Upper lobe of left lung (tissue), 6 donors: Measurements from ENCODE around the gene CDC42BPG. TPM values are rescaled to one million over a fixed set of nuclear protein-coding genes. Genes with fewer than 3 reads are reported as not detected.

Experiments
- ATAC-seq, 2 donors: fragments of 200-7000 bp; cut with Tn5 transposase; one replicate each; pipeline ENCODE4 v1.9.1; 2022; ENCODE audit warnings: mild to moderate bottlenecking in 2 of 2, moderate library complexity in 2 of 2; ENCODE audit not compliant: low FRiP score in 2 of 2
- DNase-seq, 2 donors: peaks; one replicate each; pipeline ENCODE4 v3.0.0-alpha.2; 2019 to 2020
- H3K27ac ChIP-seq, 4 donors: fragments of 200-600 bp; sonication (generic); one replicate each; pipeline ENCODE4 v1.5.1; 2016 to 2019
- H3K27me3 ChIP-seq, 4 donors: fragments of 200-600 bp; sonication (generic); one replicate each; pipeline ENCODE4 v1.5.1; 2017 to 2019
- H3K36me3 ChIP-seq, 4 donors: fragments of 200-600 bp; sonication (generic); one replicate each; pipeline ENCODE4 v1.5.1; 2016 to 2019
- H3K4me1 ChIP-seq, 4 donors: fragments of 200-600 bp; sonication (generic); one replicate each; pipeline ENCODE4 v1.5.1; 2018 to 2019
- H3K4me3 ChIP-seq, 4 donors: fragments of 200-600 bp; sonication (generic); one replicate each; pipeline ENCODE4 v1.5.1; 2017 to 2019; ENCODE audit warnings: mild to moderate bottlenecking in 2 of 4, moderate library complexity in 1 of 4
- H3K9me3 ChIP-seq, 4 donors: fragments of 200-600 bp; sonication (generic); one replicate each; pipeline ENCODE4 v1.5.1; 2018 to 2019
- EP300 ChIP-seq, 4 donors: sonication (generic); formaldehyde crosslinking; IDR thresholded peaks; one replicate each; pipeline ENCODE4 v1.5.1; 2017; ENCODE audit warnings: antibody characterized with exemption in 4 of 4, control low read depth in 2 of 4
- POLR2A ChIP-seq, 4 donors: fragments of 450-650 bp; IDR thresholded peaks; one replicate each; pipeline ENCODE4 v1.5.1; 2016 to 2017; ENCODE audit warnings: antibody characterized with exemption in 4 of 4, mild to moderate bottlenecking in 2 of 4
- POLR2AphosphoS5 ChIP-seq, 2 donors: sonication (generic); formaldehyde crosslinking; IDR thresholded peaks; one replicate each; pipeline ENCODE4 v1.5.1; 2017; ENCODE audit warnings: antibody characterized with exemption in 2 of 2
- WGBS, 2 donors: methylation state at CpG; one replicate each; pipeline ENCODE4 v1.1.5; 2017 to 2018; 5-methylcytosine and 5-hydroxymethylcytosine counted together
- total RNA-seq, 6 donors: library from RNA; depleted of rRNA in 4 of 6; stranded (reverse); fragments of >200 nt in 4 of 6; gene quantifications; one replicate each; pipeline versions ENCODE4 v1.1.0 to v1.2.1, GENCODE V29; 2016 to 2021
- TF ChIP-seq, protein P1 (sequence below), 6 experiments: fragments of 450-650 bp in 4 of 6; fragments of 200-600 bp in 2 of 6; sonication (generic) in 2 of 6; IDR thresholded peaks; one replicate each; pipeline ENCODE4 v1.5.1; 2016 to 2019; ENCODE audit warnings: antibody characterized with exemption in 6 of 6
- donor health status: DM: no; HTN: no; CAD: no; lungs with moderate emphysema.
- donor health status: DM: no; HTN: yes; CAD: no; lungs with severe emphysema.

CDC42BPG gene
- total RNA-seq, 6 donors from 2014 or later, result 21.6 to 62.4 (median 26.0) TPM

DNA sequence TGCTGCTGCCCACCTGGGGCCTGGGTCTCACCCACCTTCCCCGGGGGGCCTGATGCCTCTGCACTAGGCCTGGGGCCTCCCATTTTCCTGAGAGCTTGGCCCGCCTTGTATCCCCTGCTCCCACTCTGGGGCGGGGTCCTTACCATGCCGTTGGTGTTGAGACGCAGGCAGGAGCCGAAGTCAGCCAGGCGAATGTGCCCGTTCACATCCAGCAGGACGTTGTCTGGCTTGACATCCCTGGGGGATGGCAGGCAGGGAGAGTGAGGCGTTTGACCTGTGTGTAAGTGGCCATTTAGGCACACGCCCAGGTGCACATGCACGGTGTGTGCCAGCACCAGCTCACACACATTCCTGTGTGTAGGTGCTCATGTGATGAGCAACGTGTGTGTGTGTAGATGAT, 5.1 kb downstream of the CDC42BPG start:
- DNase-seq (no peak), ATAC-seq (no peak)
- Histone ChIP-seq H3K27me3 (no peaks in the 10 kb centered on the region), H3K4me1 (peaks cover 0 to 22% (median 16%) of the 10 kb centered on the region in 4 donors), H3K36me3 (peaks cover 0 to 36% (median 22%) of the 10 kb centered on the region in 4 donors), H3K27ac (no peak overlapping the region), H3K4me3 (no peak overlapping the region), H3K9me3 (no peaks in the 10 kb centered on the region)
- 92 to 95% methylated on average over 5 to 13 of the region's 13 CpGs for WGBS, 2 donors
- TF ChIP-seq POLR2AphosphoS5 (IDR thresholded peaks at IDR 0.05) (no peak), EP300 (IDR thresholded peaks at IDR 0.05) (no peak), POLR2A (IDR thresholded peaks at IDR 0.05) (no peak)
- TF ChIP-seq, protein P1, sequence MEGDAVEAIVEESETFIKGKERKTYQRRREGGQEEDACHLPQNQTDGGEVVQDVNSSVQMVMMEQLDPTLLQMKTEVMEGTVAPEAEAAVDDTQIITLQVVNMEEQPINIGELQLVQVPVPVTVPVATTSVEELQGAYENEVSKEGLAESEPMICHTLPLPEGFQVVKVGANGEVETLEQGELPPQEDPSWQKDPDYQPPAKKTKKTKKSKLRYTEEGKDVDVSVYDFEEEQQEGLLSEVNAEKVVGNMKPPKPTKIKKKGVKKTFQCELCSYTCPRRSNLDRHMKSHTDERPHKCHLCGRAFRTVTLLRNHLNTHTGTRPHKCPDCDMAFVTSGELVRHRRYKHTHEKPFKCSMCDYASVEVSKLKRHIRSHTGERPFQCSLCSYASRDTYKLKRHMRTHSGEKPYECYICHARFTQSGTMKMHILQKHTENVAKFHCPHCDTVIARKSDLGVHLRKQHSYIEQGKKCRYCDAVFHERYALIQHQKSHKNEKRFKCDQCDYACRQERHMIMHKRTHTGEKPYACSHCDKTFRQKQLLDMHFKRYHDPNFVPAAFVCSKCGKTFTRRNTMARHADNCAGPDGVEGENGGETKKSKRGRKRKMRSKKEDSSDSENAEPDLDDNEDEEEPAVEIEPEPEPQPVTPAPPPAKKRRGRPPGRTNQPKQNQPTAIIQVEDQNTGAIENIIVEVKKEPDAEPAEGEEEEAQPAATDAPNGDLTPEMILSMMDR (IDR thresholded peaks at IDR 0.05), result no peak

DNA sequence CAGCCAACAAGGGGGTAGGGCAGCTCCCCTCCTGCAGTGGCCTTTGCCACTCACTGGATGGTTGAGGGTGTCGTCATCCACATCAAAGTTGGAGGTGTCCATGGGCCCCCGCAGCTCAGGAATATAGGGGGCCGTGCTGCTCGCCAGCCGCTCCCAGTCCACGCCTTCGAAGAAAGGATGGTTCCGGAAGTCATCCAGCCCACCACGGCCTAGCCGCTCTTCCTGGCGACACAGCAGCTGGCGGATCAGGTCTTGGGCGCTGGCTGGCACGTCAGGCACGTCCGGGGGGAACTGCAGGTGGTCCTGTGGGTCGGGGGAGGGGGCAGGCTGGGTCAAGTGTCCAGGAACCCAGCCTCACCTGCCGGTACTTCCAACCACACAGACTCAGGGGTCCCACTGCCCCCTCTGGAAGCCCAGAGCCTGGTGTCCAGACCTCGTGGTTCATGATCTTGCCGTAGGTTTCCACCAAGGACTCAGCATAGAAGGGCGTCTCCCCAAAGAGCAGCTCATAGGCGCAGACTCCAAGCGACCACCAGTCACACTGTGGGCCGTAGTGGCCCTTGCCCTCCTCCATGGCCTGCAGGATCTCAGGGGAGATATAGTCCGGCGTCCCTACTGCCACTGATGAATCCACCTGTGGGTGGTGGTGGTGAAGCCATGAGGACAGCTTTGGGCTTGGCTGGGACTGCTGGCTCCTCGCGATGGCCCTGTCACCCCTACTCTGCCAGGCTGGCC, 5.7 kb downstream of the CDC42BPG start:
- no peaks in the 10 kb centered on the region for H3K27me3 ChIP-seq
- H3K9me3 ChIP-seq, result no peaks in the 10 kb centered on the region
- TF ChIP-seq POLR2AphosphoS5 (IDR thresholded peaks at IDR 0.05) (no peak), POLR2A (IDR thresholded peaks at IDR 0.05) (no peak), EP300 (IDR thresholded peaks at IDR 0.05) (no peak)
- TF ChIP-seq, protein P1 (IDR thresholded peaks at IDR 0.05), result no peak
- peaks cover 0 to 17% (median 11%) of the 10 kb centered on the region in 4 donors for H3K4me1 ChIP-seq
- no peak overlapping the region for H3K27ac ChIP-seq
- peaks cover 0 to 41% (median 25%) of the 10 kb centered on the region in 4 donors for H3K36me3 ChIP-seq
- DNase-seq, result peak in 1 of 2 donors; percentile 49
- H3K4me3 ChIP-seq, result no peak overlapping the region
- no peak for ATAC-seq
- 91 to 93% methylated on average over 13 to 28 of the region's 28 CpGs for WGBS, 2 donors

DNA sequence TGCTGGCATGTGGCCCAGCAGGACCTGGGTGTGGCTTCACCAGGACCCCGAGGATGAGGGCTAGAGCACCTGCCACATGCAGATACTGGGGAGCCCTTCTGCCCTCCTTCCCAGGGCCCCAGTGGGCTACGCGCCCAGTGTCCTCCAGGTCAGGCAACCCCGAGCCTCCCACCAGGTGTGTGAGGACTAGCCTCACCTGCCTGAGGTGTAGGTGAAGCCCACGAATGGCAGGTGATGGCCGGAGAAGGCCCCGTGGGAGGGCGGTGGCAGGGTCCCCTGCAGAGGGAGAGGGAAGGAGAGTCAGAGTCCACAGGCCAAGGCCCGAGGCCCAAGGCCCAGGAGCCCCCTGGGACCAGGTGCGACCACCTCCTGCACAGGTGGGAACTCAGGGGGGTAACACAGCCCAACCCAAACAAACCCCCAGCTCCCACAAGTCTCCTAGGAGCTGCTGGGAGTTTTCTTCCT, 6.5 kb downstream of the CDC42BPG start:
- H3K4me3 ChIP-seq, result no peak overlapping the region
- H3K4me1 ChIP-seq, result peaks cover 0 to 9% (median 7%) of the 10 kb centered on the region in 4 donors
- H3K27ac ChIP-seq, result no peak overlapping the region
- H3K9me3 ChIP-seq, result no peaks in the 10 kb centered on the region
- peaks cover 0 to 50% (median 29%) of the 10 kb centered on the region in 4 donors for H3K36me3 ChIP-seq
- DNase-seq (peak in 1 of 2 donors; percentile 57), ATAC-seq (no peak)
- 94 to 96% methylated on average over 6 to 9 of the region's 10 CpGs for WGBS, 2 donors
- no peaks in the 10 kb centered on the region for H3K27me3 ChIP-seq
- no peak for TF ChIP-seq POLR2AphosphoS5 (IDR thresholded peaks at IDR 0.05)
- no peak for TF ChIP-seq POLR2A (IDR thresholded peaks at IDR 0.05)
- no peak for TF ChIP-seq EP300 (IDR thresholded peaks at IDR 0.05)
- TF ChIP-seq, protein P1 (IDR thresholded peaks at IDR 0.05), result no peak

DNA sequence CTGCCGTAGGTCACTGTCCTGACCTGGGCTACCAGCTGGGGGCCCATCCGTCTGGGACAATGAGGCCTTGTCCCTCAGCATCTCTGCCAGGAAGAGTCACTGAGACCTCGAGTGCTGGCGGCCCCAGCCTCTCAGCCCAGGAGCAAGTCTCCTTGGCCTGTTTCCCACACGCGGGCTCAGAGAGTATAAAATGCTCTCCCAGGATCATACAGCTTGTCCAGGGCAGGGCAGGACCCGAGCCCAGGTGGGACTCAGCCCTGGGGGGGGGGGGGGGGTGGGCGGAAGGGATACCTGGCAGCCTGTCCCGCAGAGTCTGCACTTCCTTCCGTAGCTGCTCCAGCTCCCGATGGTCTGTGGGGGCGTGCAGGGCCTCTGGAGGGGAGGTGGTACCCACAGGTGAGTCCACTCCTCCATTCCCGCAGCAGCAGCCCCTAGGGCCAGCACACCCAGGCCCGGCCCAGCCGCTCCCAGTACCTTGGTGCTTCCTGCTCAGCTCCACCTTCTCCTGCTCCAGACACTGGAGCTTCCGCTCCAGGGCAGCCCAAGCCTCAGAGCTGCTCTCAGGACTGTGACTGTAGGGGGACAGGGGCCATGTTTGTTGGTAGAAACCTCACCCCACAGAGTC, 7.9 kb downstream of the CDC42BPG start:
- Histone ChIP-seq H3K9me3 (no peaks in the 10 kb centered on the region), H3K27ac (no peak overlapping the region), H3K27me3 (no peaks in the 10 kb centered on the region), H3K36me3 (peaks cover 0 to 62% (median 33%) of the 10 kb centered on the region in 4 donors), H3K4me3 (no peak overlapping the region), H3K4me1 (peaks cover 0 to 3% (median 0%) of the 10 kb centered on the region in 4 donors)
- ATAC-seq (no peak), DNase-seq (peak in 1 of 2 donors; percentile 71)
- TF ChIP-seq POLR2AphosphoS5 (IDR thresholded peaks at IDR 0.05), result no peak
- TF ChIP-seq, protein P1 (IDR thresholded peaks at IDR 0.05), result no peak
- no peak for TF ChIP-seq POLR2A (IDR thresholded peaks at IDR 0.05)
- no peak for TF ChIP-seq EP300 (IDR thresholded peaks at IDR 0.05)
- 92 to 93% methylated on average over 10 to 16 of the region's 16 CpGs for WGBS, 2 donors
